ENCODE measurements around the gene KBTBD3.
"Not testable (repeated sequence)": the region's sequence is repeated elsewhere in the genome, so short reads cannot be mapped to it uniquely, and the experiment has no call there.

KBTBD3 gene

DNA sequence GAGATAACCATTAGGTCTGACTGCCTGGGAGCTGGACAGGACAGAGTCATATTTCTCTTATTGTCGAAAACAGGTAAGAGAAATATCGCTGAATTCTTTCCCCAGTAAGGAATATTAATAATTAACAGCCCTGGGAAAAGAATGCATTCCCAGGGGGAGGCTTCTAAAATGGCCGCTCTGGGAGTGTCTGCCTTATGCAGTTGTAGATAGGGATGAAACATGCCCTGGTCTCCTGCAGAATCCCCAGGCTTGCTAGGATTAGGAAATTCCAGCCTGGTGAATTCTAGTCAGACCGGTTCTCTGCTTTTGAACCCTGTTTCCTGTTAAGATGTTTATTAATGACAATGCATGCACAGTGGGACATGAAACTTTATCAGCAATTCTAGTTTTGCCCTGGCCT lies 74.1 kb downstream of the KBTBD3 start:
- DNase-seq: not testable (repeated sequence)

DNA sequence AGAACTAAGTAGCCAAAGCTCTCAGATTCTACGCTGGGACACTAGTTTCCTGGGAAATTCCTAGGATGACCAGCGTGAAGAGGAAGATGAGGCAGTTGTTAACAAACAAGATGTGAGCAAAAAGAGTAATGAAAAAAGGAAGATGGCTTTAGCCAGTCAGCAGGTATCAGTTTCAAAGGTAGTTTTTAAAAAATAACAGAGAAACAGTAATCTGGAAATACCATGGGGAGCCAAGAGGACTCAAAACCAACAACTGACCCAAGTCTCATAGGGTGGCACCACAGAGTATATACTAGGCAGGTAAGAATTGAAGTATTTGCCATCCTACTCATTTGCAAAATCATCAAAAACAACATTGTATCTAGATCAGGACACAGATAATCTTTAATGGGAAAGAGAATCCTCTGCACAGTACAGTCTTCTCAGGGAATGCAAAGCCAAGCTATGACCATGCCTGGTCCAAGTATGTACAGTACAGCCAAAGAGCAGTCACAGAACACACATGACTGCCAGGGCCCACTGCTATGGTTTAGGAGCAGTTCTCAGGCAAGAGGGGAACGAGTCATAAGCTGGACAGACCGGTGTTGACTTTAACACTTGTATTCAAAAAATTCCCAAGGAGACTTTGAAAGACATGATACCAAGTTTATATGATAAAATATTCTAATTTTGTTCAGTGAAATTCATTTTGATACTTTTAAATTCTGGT lies 75.7 kb downstream of the KBTBD3 start:
- no peak for DNase-seq
